AG09309 (cell line): ENCODE measurements around the gene SUPT3H.

Experiments used
- DNase-seq: peaks from one replicate; pipeline ENCODE4 v3.0.0-alpha.2; 2010; ENCODE audit warnings: low read depth
- H3K4me3 ChIP-seq: 2 replicates; pipeline ENCODE4 v1.5.1; 2011; ENCODE audit warnings: mild to moderate bottlenecking, low read depth, low read length, moderate library complexity; ENCODE audit not compliant: control insufficient read depth
- CTCF ChIP-seq: IDR thresholded peaks from 2 replicates; pipeline ENCODE4 v1.5.1; 2011; ENCODE audit warnings: mild to moderate bottlenecking, low read depth, low read length, inconsistent platforms; ENCODE audit not compliant: insufficient read depth, control insufficient read depth; ENCODE audit errors: missing control alignments

SUPT3H gene

GRCh38 chr6:45253453-45253852, 124.3 kb downstream of the SUPT3H start:
- H3K4me3 ChIP-seq: no peak overlapping the region
- TF ChIP-seq CTCF: no peak
- no peak for DNase-seq

GRCh38 chr6:45231660-45232059, 146.1 kb downstream of the SUPT3H start:
- DNase-seq: no peak
- TF ChIP-seq CTCF: no peak
- H3K4me3 ChIP-seq: no peak overlapping the region

GRCh38 chr6:45229416-45229815, 148.3 kb downstream of the SUPT3H start:
- no peak overlapping the region for H3K4me3 ChIP-seq
- DNase-seq: no peak
- TF ChIP-seq CTCF: no peak

GRCh38 chr6:45226081-45226480, 151.7 kb downstream of the SUPT3H start:
- no peak overlapping the region for H3K4me3 ChIP-seq
- no peak for DNase-seq
- no peak for TF ChIP-seq CTCF

- no peak for TF ChIP-seq CTCF
- DNase-seq: no peak
- no peak overlapping the region for H3K4me3 ChIP-seq
Measured at GRCh38 chr6:45222380-45222779, 155.4 kb downstream of the SUPT3H start.

- no peak for TF ChIP-seq CTCF
- no peak overlapping the region for H3K4me3 ChIP-seq
- DNase-seq: no peak
Measured at GRCh38 chr6:45215759-45216158, 162.0 kb downstream of the SUPT3H start.

- DNase-seq: no peak
- H3K4me3 ChIP-seq: no peak overlapping the region
- no peak for TF ChIP-seq CTCF
Measured at GRCh38 chr6:45212976-45213375, 164.8 kb downstream of the SUPT3H start.
